GM19455 (cell line): ENCODE data around the gene RAB30.

Source experiments
- ATAC-seq: cut with Tn5 transposase; IDR thresholded peaks from one replicate; pipeline ENCODE4 v1.9.1; 2021; ENCODE audit not compliant: unreplicated experiment

The RAB30 gene

GRCh38 chr11:83041126-83041525 lies 30.6 kb downstream of the RAB30 start:
- ATAC-seq: no peak

- no peak for ATAC-seq
Observed at GRCh38 chr11:83039566-83039965, 32.1 kb downstream of the RAB30 start.

GRCh38 chr11:83037877-83038276 lies 33.8 kb downstream of the RAB30 start:
- no peak for ATAC-seq

- ATAC-seq: no peak
Observed at GRCh38 chr11:83036701-83037100, 35.0 kb downstream of the RAB30 start.

GRCh38 chr11:83035070-83035854 lies 36.4 kb downstream of the RAB30 start:
- ATAC-seq: no peak

GRCh38 chr11:83034673-83035014 lies 37.1 kb downstream of the RAB30 start:
- peak; percentile 40 for ATAC-seq

- ATAC-seq: peak; percentile 44
Observed at GRCh38 chr11:83033972-83034672, 37.6 kb downstream of the RAB30 start.

GRCh38 chr11:83033371-83033770 lies 38.3 kb downstream of the RAB30 start:
- ATAC-seq: no peak

- ATAC-seq: no peak
Observed at GRCh38 chr11:83031127-83031526, 40.6 kb downstream of the RAB30 start.

- ATAC-seq: no peak
Observed at GRCh38 chr11:83027794-83028193, 43.9 kb downstream of the RAB30 start.

GRCh38 chr11:83027289-83027688 lies 44.4 kb downstream of the RAB30 start:
- ATAC-seq: no peak

- no peak for ATAC-seq
Observed at GRCh38 chr11:83026229-83026628, 45.5 kb downstream of the RAB30 start.

- ATAC-seq: no peak
Observed at GRCh38 chr11:83025267-83025704, 46.4 kb downstream of the RAB30 start.

- no peak for ATAC-seq
Observed at GRCh38 chr11:83024270-83024854, 47.3 kb downstream of the RAB30 start.

- no peak for ATAC-seq
Observed at GRCh38 chr11:83023410-83023809, 48.3 kb downstream of the RAB30 start.

GRCh38 chr11:83021780-83022125 lies 49.9 kb downstream of the RAB30 start:
- no peak for ATAC-seq

- no peak for ATAC-seq
Observed at GRCh38 chr11:83020942-83021779, 50.5 kb downstream of the RAB30 start.

GRCh38 chr11:83019888-83020579 lies 51.7 kb downstream of the RAB30 start:
- no peak for ATAC-seq

GRCh38 chr11:83014951-83015350 lies 56.7 kb downstream of the RAB30 start:
- no peak for ATAC-seq

- ATAC-seq: no peak
Observed at GRCh38 chr11:83012168-83013067, 59.3 kb downstream of the RAB30 start.
